Mesenchymal stem cell (in vitro differentiated cells and primary cell): Measurements from ENCODE around the gene BABAM2.

ENCODE experiments used
- DNase-seq: peaks from one replicate; pipeline ENCODE4 v3.0.0-alpha.2; 2013
- H2AFZ ChIP-seq: one replicate; pipeline ENCODE4 v1.6.1; 2013; ENCODE audit warnings: low read depth, mild to moderate bottlenecking, control low read depth, inconsistent platforms, low read length, moderate library complexity
- H2AK5ac ChIP-seq: 2 replicates; pipeline ENCODE4 v1.6.1; 2013; ENCODE audit warnings: low read length, moderate library complexity, mild to moderate bottlenecking, inconsistent platforms; ENCODE audit not compliant: severe bottlenecking
- H2BK120ac ChIP-seq: one replicate; pipeline ENCODE4 v1.6.1; 2013; ENCODE audit warnings: low read depth, mild to moderate bottlenecking, inconsistent platforms, low read length, moderate library complexity
- H2BK12ac ChIP-seq, 2 experiments: one replicate each; pipeline ENCODE4 v1.6.1; 2013; ENCODE audit warnings: inconsistent platforms in 2 of 2, low read length in 2 of 2, mild to moderate bottlenecking in 2 of 2, moderate library complexity in 2 of 2, control low read depth in 1 of 2
- H2BK15ac ChIP-seq: one replicate; pipeline ENCODE4 v1.6.1; 2013; ENCODE audit warnings: mild to moderate bottlenecking, low read depth, inconsistent platforms; ENCODE audit not compliant: poor library complexity, severe bottlenecking
- H2BK5ac ChIP-seq: 2 replicates; pipeline ENCODE4 v1.6.1; 2013; ENCODE audit warnings: low read depth, mild to moderate bottlenecking, low read length, control low read depth, inconsistent platforms; ENCODE audit not compliant: poor library complexity, severe bottlenecking
- H3K14ac ChIP-seq, 2 experiments: one replicate each; pipeline ENCODE4 v1.6.1; 2013; ENCODE audit warnings: inconsistent platforms in 2 of 2, low read length in 2 of 2, control low read depth in 1 of 2, mild to moderate bottlenecking in 1 of 2, moderate library complexity in 1 of 2
- H3K18ac ChIP-seq, 2 experiments: one replicate each; pipeline ENCODE4 v1.6.1; 2013; ENCODE audit warnings: inconsistent platforms in 2 of 2, low read length in 2 of 2, control low read depth in 1 of 2, low read depth in 1 of 2, mild to moderate bottlenecking in 1 of 2
- H3K23ac ChIP-seq, 2 experiments: one replicate each; pipeline ENCODE4 v1.6.1; 2013; ENCODE audit warnings: inconsistent platforms in 2 of 2, low read length in 2 of 2, mild to moderate bottlenecking in 2 of 2, moderate library complexity in 2 of 2, control low read depth in 1 of 2
- H3K27ac ChIP-seq: 2 replicates; pipeline ENCODE4 v1.5.1; 2013; ENCODE audit warnings: mild to moderate bottlenecking, moderate library complexity, low read length, control low read depth, inconsistent platforms; ENCODE audit not compliant: poor library complexity, severe bottlenecking
- H3K27me3 ChIP-seq, 2 experiments: 2 replicates each; pipeline versions ENCODE4 v1.6.1 to v1.7.0; 2013; ENCODE audit warnings: low read length in 2 of 2, mild to moderate bottlenecking in 2 of 2, moderate library complexity in 2 of 2, control low read depth in 1 of 2, inconsistent platforms in 1 of 2; ENCODE audit not compliant: control insufficient read depth in 1 of 2, insufficient read depth in 1 of 2
- H3K36me3 ChIP-seq, 2 experiments: 2 replicates each; pipeline versions ENCODE4 v1.6.1 to v1.7.0; 2013; ENCODE audit warnings: low read length in 2 of 2, control low read depth in 1 of 2, inconsistent platforms in 1 of 2, low read depth in 1 of 2, mild to moderate bottlenecking in 1 of 2; ENCODE audit not compliant: insufficient read depth in 2 of 2, control insufficient read depth in 1 of 2
- H3K4ac ChIP-seq, 2 experiments: one replicate each; pipeline ENCODE4 v1.6.1; 2013; ENCODE audit warnings: inconsistent platforms in 2 of 2, low read length in 2 of 2, mild to moderate bottlenecking in 2 of 2, moderate library complexity in 2 of 2, control low read depth in 1 of 2, low read depth in 1 of 2
- H3K4me1 ChIP-seq: 2 replicates; pipeline ENCODE4 v1.6.1; 2013; ENCODE audit warnings: low read depth, low read length, control low read depth; ENCODE audit not compliant: control insufficient read depth, insufficient read depth
- H3K4me2 ChIP-seq: 2 replicates; pipeline ENCODE4 v1.6.1; 2013; ENCODE audit warnings: low read length, mild to moderate bottlenecking, inconsistent platforms; ENCODE audit not compliant: poor library complexity, severe bottlenecking
- H3K4me3 ChIP-seq, 2 experiments: 2 replicates each; pipeline versions ENCODE4 v1.5.1 to v1.7.0; 2013; ENCODE audit warnings: low read length in 2 of 2, mild to moderate bottlenecking in 2 of 2, control low read depth in 1 of 2, low read depth in 1 of 2; ENCODE audit not compliant: insufficient read depth in 1 of 2
- H3K79me1 ChIP-seq: replicated peaks from 2 replicates; pipeline ENCODE4 v1.6.1; 2013; ENCODE audit warnings: mild to moderate bottlenecking, control low read depth, low read length, inconsistent platforms; ENCODE audit not compliant: poor library complexity, severe bottlenecking
- H3K9ac ChIP-seq: 2 replicates; pipeline ENCODE4 v1.7.0; 2013; ENCODE audit warnings: mild to moderate bottlenecking, low read length, moderate library complexity
- H3K9me3 ChIP-seq: 2 replicates; pipeline ENCODE4 v1.7.0; 2013; ENCODE audit warnings: mild to moderate bottlenecking, low read length; ENCODE audit not compliant: control insufficient read depth
- H4K8ac ChIP-seq: one replicate; pipeline ENCODE4 v1.6.1; 2013; ENCODE audit warnings: inconsistent platforms, mild to moderate bottlenecking, low read length, moderate library complexity
- H4K91ac ChIP-seq: one replicate; pipeline ENCODE4 v1.6.1; 2013; ENCODE audit warnings: mild to moderate bottlenecking, low read length, inconsistent platforms
- WGBS: methylation state at CpG from one replicate; pipeline ENCODE4 v1.1.7; 2013; ENCODE audit warnings: mixed read lengths; 5-methylcytosine and 5-hydroxymethylcytosine counted together

BABAM2 gene

GRCh38 chr2:28049899-28050298 is 159.4 kb downstream of the BABAM2 start:
- H2AFZ ChIP-seq: no peak overlapping the region
- H3K4me2 ChIP-seq: no peak overlapping the region
- H2BK12ac ChIP-seq: no peak overlapping the region
- H3K18ac ChIP-seq: no peak overlapping the region
- H3K79me1 ChIP-seq: peaks cover 2% of the 10 kb centered on the region
- H4K91ac ChIP-seq: no peak overlapping the region
- no peak overlapping the region for H3K9ac ChIP-seq
- peaks cover 1% of the 10 kb centered on the region for H3K4me1 ChIP-seq
- H2AK5ac ChIP-seq: peak overlapping the region; percentile 53
- no peaks in the 10 kb centered on the region for H3K27me3 ChIP-seq
- H3K14ac ChIP-seq: no peak overlapping the region
- 81% methylated on average over 2 of the region's 2 CpGs for WGBS
- peak overlapping the region; percentile 36 for H3K27ac ChIP-seq
- no peak overlapping the region for H2BK15ac ChIP-seq
- H3K4me3 ChIP-seq: no peak overlapping the region
- H3K9me3 ChIP-seq: no peaks in the 10 kb centered on the region
- peaks cover 0 to 6% of the 10 kb centered on the region in 2 experiments for H3K36me3 ChIP-seq
- H2BK120ac ChIP-seq: no peak overlapping the region
- H4K8ac ChIP-seq: no peak overlapping the region
- DNase-seq: no peak
- H2BK5ac ChIP-seq: no peak overlapping the region
- H3K4ac ChIP-seq: no peak overlapping the region
- no peak overlapping the region for H3K23ac ChIP-seq

DNA sequence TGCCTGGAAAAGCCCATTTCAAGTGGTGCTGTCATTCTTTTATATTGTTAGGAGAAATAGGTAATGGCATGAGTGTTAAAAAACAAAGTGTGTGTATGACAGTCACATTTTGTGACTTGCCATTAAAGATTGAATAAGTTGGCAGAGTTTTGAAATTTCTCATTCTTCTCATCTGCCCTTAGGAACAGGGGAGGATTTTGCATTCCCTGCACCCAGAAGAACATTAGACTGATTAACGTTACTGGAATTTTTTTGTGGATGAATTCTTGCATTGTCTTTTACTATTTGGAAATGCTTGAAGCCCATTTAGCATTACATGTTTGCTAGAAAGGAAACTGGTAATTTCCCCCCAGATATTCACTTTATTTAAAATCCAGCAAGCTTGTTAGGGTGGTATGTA is 162.2 kb downstream of the BABAM2 start:
- no CpG with 5 or more reads among the region's 1 CpG for WGBS

DNA sequence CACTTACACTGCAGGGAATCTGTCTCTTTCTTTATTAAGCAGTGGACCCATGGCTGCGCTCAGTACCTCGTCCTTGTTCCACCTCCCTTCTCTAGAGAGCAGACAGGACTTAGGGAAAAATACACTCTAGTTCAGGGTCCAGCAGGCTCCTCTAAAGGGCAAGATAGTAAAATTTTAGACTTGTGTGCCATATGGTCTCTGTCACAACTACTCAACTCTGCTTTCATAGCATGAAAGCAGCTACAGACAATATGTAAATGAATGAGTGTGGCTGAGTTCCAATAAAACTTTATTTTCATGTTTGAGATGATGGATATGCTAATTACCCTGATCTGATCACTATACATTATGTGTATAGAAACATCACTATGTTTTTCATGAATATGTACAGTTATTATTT is 163.1 kb downstream of the BABAM2 start:
- Histone ChIP-seq H3K4me3 (no peak overlapping the region), H3K4me1 (peaks cover 1% of the 10 kb centered on the region), H3K79me1 (peaks cover 2% of the 10 kb centered on the region), H3K9ac (peak overlapping the region; percentile 16), H3K23ac (no peak overlapping the region), H3K27me3 (no peaks in the 10 kb centered on the region), H3K14ac (no peak overlapping the region), H4K91ac (no peak overlapping the region), H2BK5ac (no peak overlapping the region), H3K4me2 (no peak overlapping the region), H2AFZ (no peak overlapping the region), H2BK120ac (no peak overlapping the region), H3K4ac (no peak overlapping the region), H3K18ac (no peak overlapping the region), H4K8ac (no peak overlapping the region), H3K36me3 (peaks cover 0 to 5% of the 10 kb centered on the region in 2 experiments), H2AK5ac (no peak overlapping the region), H3K9me3 (no peaks in the 10 kb centered on the region), H2BK15ac (no peak overlapping the region), H3K27ac (no peak overlapping the region), H2BK12ac (no peak overlapping the region)
- WGBS: 70% methylated on average over 2 of the region's 2 CpGs
- no peak for DNase-seq

More for the DNA sequence above, 162.2 kb downstream of the BABAM2 start:
- Histone ChIP-seq H3K4me2 (no peak overlapping the region), H3K4me1 (peaks cover 1% of the 10 kb centered on the region), H3K27ac (no peak overlapping the region), H3K27me3 (no peaks in the 10 kb centered on the region), H2BK15ac (no peak overlapping the region), H3K18ac (no peak overlapping the region), H3K23ac (no peak overlapping the region), H2BK12ac (no peak overlapping the region), H4K91ac (no peak overlapping the region), H3K4me3 (no peak overlapping the region), H2AFZ (no peak overlapping the region), H2BK120ac (no peak overlapping the region), H3K79me1 (peaks cover 2% of the 10 kb centered on the region), H2BK5ac (no peak overlapping the region), H3K9ac (peak overlapping the region; percentile 16), H3K14ac (no peak overlapping the region), H3K36me3 (peaks cover 0 to 6% of the 10 kb centered on the region in 2 experiments), H3K9me3 (no peaks in the 10 kb centered on the region), H4K8ac (no peak overlapping the region), H2AK5ac (no peak overlapping the region), H3K4ac (no peak overlapping the region)
- no peak for DNase-seq

- Histone ChIP-seq H3K4me1 (no peaks in the 10 kb centered on the region), H3K4ac (no peak overlapping the region), H3K4me2 (no peak overlapping the region), H3K14ac (no peak overlapping the region), H4K8ac (no peak overlapping the region), H2AFZ (no peak overlapping the region), H3K27ac (no peak overlapping the region), H2BK12ac (no peak overlapping the region), H3K23ac (no peak overlapping the region), H2AK5ac (no peak overlapping the region), H3K36me3 (no peaks in the 10 kb centered on the region), H3K79me1 (peaks cover 2% of the 10 kb centered on the region), H2BK120ac (no peak overlapping the region), H2BK15ac (no peak overlapping the region), H4K91ac (no peak overlapping the region), H3K27me3 (no peaks in the 10 kb centered on the region), H2BK5ac (no peak overlapping the region), H3K9me3 (no peaks in the 10 kb centered on the region), H3K9ac (no peak overlapping the region), H3K4me3 (no peak overlapping the region), H3K18ac (no peak overlapping the region)
- WGBS: no CpG with 5 or more reads among the region's 1 CpG
- DNase-seq: no peak
Observed at GRCh38 chr2:28054916-28055315, 164.4 kb downstream of the BABAM2 start.
